ENCODE measurements around the gene XAGE3. TPM values are rescaled to one million over a fixed set of nuclear protein-coding genes. Genes with fewer than 3 reads are reported as not detected.

Gene XAGE3
- total RNA-seq, 2 experiments from 2014 or later: not detected

GRCh38 chrX:52821079-52821760 is 46.7 kb downstream of the XAGE3 start:
- intact Hi-C loops (cut with DNase I, micrococcal nuclease): no loop called here
- H3K4me3 Mint-ChIP-seq: no peak overlapping the region
- DNase-seq (no peak), ATAC-seq (no peak)
- no peak overlapping the region for H3K27ac Mint-ChIP-seq
- H3K4me1 Mint-ChIP-seq: no peaks in the 10 kb centered on the region
- H3K36me3 Mint-ChIP-seq (ENCODE audit: low read depth): no peaks in the 10 kb centered on the region
- CTCF ChIA-PET: no interaction called here
- POLR2A ChIA-PET: no interaction called here
- no peaks in the 10 kb centered on the region for H3K27me3 Mint-ChIP-seq
- no peaks in the 10 kb centered on the region for H3K9me3 Mint-ChIP-seq (ENCODE audit: low read depth)

GRCh38 chrX:52819788-52820187 is 48.1 kb downstream of the XAGE3 start:
- CTCF ChIA-PET: no interaction called here
- intact Hi-C loops (cut with DNase I, micrococcal nuclease): no loop called here
- no peak for DNase-seq
- Mint-ChIP-seq H3K4me1 (no peaks in the 10 kb centered on the region), H3K27me3 (no peaks in the 10 kb centered on the region), H3K9me3 (ENCODE audit: low read depth) (no peaks in the 10 kb centered on the region), H3K4me3 (no peak overlapping the region), H3K27ac (no peak overlapping the region), H3K36me3 (ENCODE audit: low read depth) (no peaks in the 10 kb centered on the region)
- no peak for ATAC-seq
- POLR2A ChIA-PET: no interaction called here

Other genes with a start within 250 kb of the XAGE3 start
- not detected for gene SSX7, start 213.2 kb downstream of the XAGE3 start, total RNA-seq
- gene SSX2, start 160.9 kb downstream of the XAGE3 start, total RNA-seq: not detected
- not detected for gene SSX2B, start 116.8 kb downstream of the XAGE3 start, total RNA-seq
- gene SPANXN5, start 70.7 kb downstream of the XAGE3 start, total RNA-seq: not detected
- gene XAGE5, start 56.8 kb downstream of the XAGE3 start, total RNA-seq: not detected
- gene FAM156B, start 29.2 kb upstream of the XAGE3 start, total RNA-seq: 10 to 100 TPM; 13.1 to 19.8 TPM
- gene FAM156A, start 90.4 kb upstream of the XAGE3 start, total RNA-seq: 10 to 100 TPM; 18.3 to 25.8 TPM
- under 1 TPM in 1 of 2 experiments, not detected in 1; 0.14 TPM for gene GPR173, start 180.7 kb upstream of the XAGE3 start, total RNA-seq
- 10 to 100 TPM; 56.7 to 73.3 TPM for gene TSPYL2, start 214.3 kb upstream of the XAGE3 start, total RNA-seq
- 10 to 100 TPM; 10.3 to 12.3 TPM for gene KANTR, start 226.1 kb upstream of the XAGE3 start, total RNA-seq

Data from activated CD4-positive, alpha-beta T cell treated with anti-CD3 and anti-CD28 coated beads for 36 hours (primary cell).